ELF-1 (cell line): ENCODE results near the gene GTF2I.
A peak's percentile ranks its signal among the peaks of the same experiment; 100 is the strongest.
"Not testable (repeated sequence)": the region's sequence is repeated elsewhere in the genome, so short reads cannot be mapped to it uniquely, and the experiment has no call there.

ENCODE experiments used
- DNase-seq: peaks from one replicate; pipeline ENCODE4 v3.0.0-alpha.2; 2016; ENCODE audit warnings: low read depth, low spot score

GTF2I gene

GRCh38 chr7:74713567-74713966, 56.0 kb downstream of the GTF2I start:
- no peak for DNase-seq

- DNase-seq, result no peak
Observed at GRCh38 chr7:74717889-74718288, 60.4 kb downstream of the GTF2I start.

GRCh38 chr7:74718336-74718735, 60.8 kb downstream of the GTF2I start:
- DNase-seq, result no peak

- DNase-seq, result no peak
Observed at GRCh38 chr7:74722153-74722552, 64.6 kb downstream of the GTF2I start.

- DNase-seq, result no peak
Observed at GRCh38 chr7:74725840-74726239, 68.3 kb downstream of the GTF2I start.

GRCh38 chr7:74726309-74727101, 69.0 kb downstream of the GTF2I start:
- DNase-seq, result no peak

GRCh38 chr7:74728686-74729085, 71.2 kb downstream of the GTF2I start:
- not testable (repeated sequence) for DNase-seq

GRCh38 chr7:74730186-74730585, 72.7 kb downstream of the GTF2I start:
- not testable (repeated sequence) for DNase-seq

GRCh38 chr7:74739974-74740703, 82.6 kb downstream of the GTF2I start:
- not testable (repeated sequence) for DNase-seq

GRCh38 chr7:74743936-74744557, 86.5 kb downstream of the GTF2I start:
- DNase-seq, result not testable (repeated sequence)

GRCh38 chr7:74753921-74754482, 96.5 kb downstream of the GTF2I start:
- not testable (repeated sequence) for DNase-seq

GRCh38 chr7:74756673-74757072, 99.2 kb downstream of the GTF2I start:
- not testable (repeated sequence) for DNase-seq

- not testable (repeated sequence) for DNase-seq
Observed at GRCh38 chr7:74758268-74758667, 100.8 kb downstream of the GTF2I start.

- DNase-seq, result not testable (repeated sequence)
Observed at GRCh38 chr7:74758982-74759381, 101.5 kb downstream of the GTF2I start.

GRCh38 chr7:74765205-74765918, 107.8 kb downstream of the GTF2I start:
- not testable (repeated sequence) for DNase-seq

GRCh38 chr7:74766509-74766908, 109.0 kb downstream of the GTF2I start:
- not testable (repeated sequence) for DNase-seq

- not testable (repeated sequence) for DNase-seq
Observed at GRCh38 chr7:74766991-74767390, 109.5 kb downstream of the GTF2I start.

GRCh38 chr7:74770062-74770461, 112.5 kb downstream of the GTF2I start:
- not testable (repeated sequence) for DNase-seq

GRCh38 chr7:74772093-74772492, 114.6 kb downstream of the GTF2I start:
- peak; percentile 14 for DNase-seq

- DNase-seq, result not testable (repeated sequence)
Observed at GRCh38 chr7:74773760-74774750, 116.5 kb downstream of the GTF2I start, which contains the start of gene NCF1. Gene NCF1, plus strand, starts transcription at chr7:74774011. Its CDS starts 21 bp downstream, at chr7:74774032.
